Sigmoid colon (tissue), 7 donors: Measurements from ENCODE around the gene TBC1D8. TPM values are rescaled to one million over a fixed set of nuclear protein-coding genes. Genes with fewer than 3 reads are reported as not detected.
A peak's percentile ranks its signal among the peaks of the same experiment; 100 is the strongest.

Source experiments
- DNase-seq: peaks from one replicate; pipeline ENCODE4 v3.0.0-alpha.2; 2019
- H3K27ac ChIP-seq, 4 donors: fragments of 200-600 bp; sonication (generic); one replicate each; pipeline ENCODE4 v1.5.1; 2016 to 2019; ENCODE audit warnings: mild to moderate bottlenecking in 1 of 4
- H3K27me3 ChIP-seq, 3 donors: fragments of 200-600 bp; sonication (generic); one replicate each; pipeline ENCODE4 v1.5.1; 2019; ENCODE audit warnings: mild to moderate bottlenecking in 1 of 3
- H3K36me3 ChIP-seq, 4 donors: fragments of 200-600 bp; sonication (generic); one replicate each; pipeline ENCODE4 v1.5.1; 2016 to 2019
- H3K4me1 ChIP-seq, 4 donors: fragments of 200-600 bp; sonication (generic); one replicate each; pipeline ENCODE4 v1.5.1; 2017 to 2019
- H3K4me3 ChIP-seq, 4 donors: fragments of 200-600 bp; sonication (generic); one replicate each; pipeline ENCODE4 v1.5.1; 2017 to 2019; ENCODE audit warnings: mild to moderate bottlenecking in 2 of 4, moderate library complexity in 1 of 4
- H3K9me3 ChIP-seq, 4 donors: fragments of 200-600 bp in 3 of 4; sonication (generic) in 3 of 4; one replicate each; pipeline versions ENCODE4 v1.5.1 to v1.6.1; 2013 to 2019
- CTCF ChIP-seq, 4 experiments: fragments of 450-650 bp in 3 of 4; fragments of 200-600 bp in 1 of 4; IDR thresholded peaks; one replicate each; pipeline ENCODE4 v1.5.1; 2016 to 2019; ENCODE audit warnings: antibody characterized with exemption in 4 of 4, mild to moderate bottlenecking in 3 of 4, moderate library complexity in 2 of 4
- EP300 ChIP-seq, 4 donors: sonication (generic); formaldehyde crosslinking; IDR thresholded peaks; one replicate each; pipeline ENCODE4 v1.6.1; 2017; ENCODE audit warnings: antibody characterized with exemption in 4 of 4
- POLR2A ChIP-seq, 2 donors: fragments of 450-650 bp; IDR thresholded peaks; one replicate each; pipeline ENCODE4 v1.6.1; 2016; ENCODE audit warnings: antibody characterized with exemption in 2 of 2, mild to moderate bottlenecking in 2 of 2, moderate library complexity in 2 of 2
- POLR2AphosphoS5 ChIP-seq, 4 donors: sonication (generic); formaldehyde crosslinking; IDR thresholded peaks; one replicate each; pipeline ENCODE4 v1.6.1; 2017; ENCODE audit warnings: antibody characterized with exemption in 4 of 4
- WGBS, 2 donors: extraction: QIAGEN DNeasy Blood & Tissue Kit; methylation state at CpG; one replicate each; pipeline ENCODE4 v1.1.7; 2013; 5-methylcytosine and 5-hydroxymethylcytosine counted together
- intact Hi-C: fragments of 100-400 bp; cut with DNase I; formaldehyde crosslinking; loops from one replicate; pipeline ENCODE4 v1.15.1; 2023
- polyA plus RNA-seq, 3 donors: library from polyadenylated mRNA; stranded (reverse); fragments of 200-250 nt; gene quantifications; one replicate each; pipeline ENCODE4 v1.2.3, GENCODE V29; 2013
- total RNA-seq, 4 donors: library from RNA; depleted of rRNA; stranded (reverse); fragments of >200 nt; gene quantifications; one replicate each; pipeline ENCODE4 v1.1.0, GENCODE V29; 2016
- donor health status: healthy with polysubstance abuse.
- donor health status: Bipolar disorder and iron deficiency.
- donor health status: healthy.

The TBC1D8 gene
- total and polyA plus RNA-seq, 7 donors = 3.0 to 24.1 (median 15.7) TPM

GRCh38 chr2:101125374-101125773 is 25.8 kb downstream of the TBC1D8 start:
- H3K27me3 ChIP-seq = no peaks in the 10 kb centered on the region
- WGBS, 2 donors = 34 to 73% methylated on average over 3 of the region's 3 CpGs
- intact Hi-C loops = no loop called here
- no peaks in the 10 kb centered on the region for H3K36me3 ChIP-seq
- TF ChIP-seq POLR2A (IDR thresholded peaks at IDR 0.05) = no peak
- TF ChIP-seq CTCF (IDR thresholded peaks at IDR 0.05) = no peak
- no peak for TF ChIP-seq EP300 (IDR thresholded peaks at IDR 0.05)
- TF ChIP-seq POLR2AphosphoS5 (IDR thresholded peaks at IDR 0.05) = no peak
- peak overlapping the region in 3 of 4 donors; percentile 63 to 83 (median 69) for H3K27ac ChIP-seq
- no peak for DNase-seq
- no peak overlapping the region for H3K4me3 ChIP-seq
- no peaks in the 10 kb centered on the region for H3K9me3 ChIP-seq
- H3K4me1 ChIP-seq = peaks cover 0 to 31% (median 28%) of the 10 kb centered on the region in 4 donors

GRCh38 chr2:101124643-101125366 is 26.4 kb downstream of the TBC1D8 start:
- peak; percentile 85 for DNase-seq
- H3K4me1 ChIP-seq = peaks cover 0 to 36% (median 34%) of the 10 kb centered on the region in 4 donors
- intact Hi-C loops = no loop called here
- peak overlapping the region; percentile 45 to 83 (median 66) for H3K27ac ChIP-seq
- H3K27me3 ChIP-seq = no peaks in the 10 kb centered on the region
- H3K9me3 ChIP-seq = no peaks in the 10 kb centered on the region
- 45 to 53% methylated on average over 7 of the region's 7 CpGs for WGBS, 2 donors
- no peaks in the 10 kb centered on the region for H3K36me3 ChIP-seq
- H3K4me3 ChIP-seq = no peak overlapping the region
- TF ChIP-seq POLR2AphosphoS5 (IDR thresholded peaks at IDR 0.05) (peak in 1 of 4 donors; percentile 18), EP300 (IDR thresholded peaks at IDR 0.05) (no peak), POLR2A (IDR thresholded peaks at IDR 0.05) (no peak), CTCF (IDR thresholded peaks at IDR 0.05) (no peak)

GRCh38 chr2:101123795-101124471 is 27.2 kb downstream of the TBC1D8 start:
- 46 to 62% methylated on average over 5 of the region's 5 CpGs for WGBS, 2 donors
- peaks cover 0 to 44% (median 43%) of the 10 kb centered on the region in 4 donors for H3K4me1 ChIP-seq
- intact Hi-C loops = no loop called here
- no peaks in the 10 kb centered on the region for H3K9me3 ChIP-seq
- H3K36me3 ChIP-seq = no peaks in the 10 kb centered on the region
- peak overlapping the region; percentile 45 to 83 (median 66) for H3K27ac ChIP-seq
- H3K4me3 ChIP-seq = no peak overlapping the region
- DNase-seq = no peak
- TF ChIP-seq CTCF (IDR thresholded peaks at IDR 0.05) (no peak), EP300 (IDR thresholded peaks at IDR 0.05) (no peak), POLR2AphosphoS5 (IDR thresholded peaks at IDR 0.05) (no peak), POLR2A (IDR thresholded peaks at IDR 0.05) (no peak)
- no peaks in the 10 kb centered on the region for H3K27me3 ChIP-seq

- intact Hi-C loops = no loop called here
- Histone ChIP-seq H3K9me3 (no peaks in the 10 kb centered on the region), H3K4me3 (no peak overlapping the region), H3K27ac (peak overlapping the region in 1 of 4 donors; percentile 55), H3K4me1 (peaks cover 0 to 45% (median 44%) of the 10 kb centered on the region in 4 donors), H3K27me3 (no peaks in the 10 kb centered on the region), H3K36me3 (no peaks in the 10 kb centered on the region)
- DNase-seq = no peak
- TF ChIP-seq EP300 (IDR thresholded peaks at IDR 0.05) (no peak), POLR2AphosphoS5 (IDR thresholded peaks at IDR 0.05) (no peak), POLR2A (IDR thresholded peaks at IDR 0.05) (no peak), CTCF (IDR thresholded peaks at IDR 0.05) (no peak)
- 36 to 73% methylated on average over 7 of the region's 7 CpGs for WGBS, 2 donors
Measured at GRCh38 chr2:101121174-101121573, 30.0 kb downstream of the TBC1D8 start.
